KMS-11 (cell line): Measurements from ENCODE around the gene TBC1D1.

Experiments used
- H2AFZ ChIP-seq: fragments of 200-600 bp; sonication (generic); 2 replicates; pipeline ENCODE4 v1.6.1; 2016; ENCODE audit warnings: antibody characterized with exemption, mixed run types, low read depth
- H3K27ac ChIP-seq: fragments of 200-600 bp; sonication (generic); 2 replicates; pipeline ENCODE4 v1.6.1; 2016; ENCODE audit warnings: mild to moderate bottlenecking, mixed run types
- H3K27me3 ChIP-seq: fragments of 200-600 bp; sonication (generic); 2 replicates; pipeline ENCODE4 v1.6.1; 2017; ENCODE audit warnings: mild to moderate bottlenecking, low read depth, mixed run types, moderate library complexity; ENCODE audit not compliant: insufficient read depth
- H3K36me3 ChIP-seq: fragments of 200-600 bp; sonication (generic); 2 replicates; pipeline ENCODE4 v1.6.1; 2017; ENCODE audit warnings: mild to moderate bottlenecking, mixed run types; ENCODE audit not compliant: insufficient read depth
- H3K4me1 ChIP-seq: fragments of 200-600 bp; sonication (generic); 2 replicates; pipeline ENCODE4 v1.6.1; 2016; ENCODE audit warnings: mild to moderate bottlenecking, low read depth, mixed run types; ENCODE audit not compliant: poor library complexity, severe bottlenecking
- H3K4me2 ChIP-seq: fragments of 200-600 bp; sonication (generic); 2 replicates; pipeline ENCODE4 v1.7.0; 2016; ENCODE audit warnings: mild to moderate bottlenecking, mixed run types
- H3K4me3 ChIP-seq: fragments of 200-600 bp; sonication (generic); IDR thresholded peaks from 2 replicates; pipeline ENCODE4 v1.6.1; 2017; ENCODE audit warnings: low read depth, low read length, mixed read lengths; ENCODE audit not compliant: insufficient read depth
- H3K79me2 ChIP-seq: fragments of 200-600 bp; sonication (generic); 2 replicates; pipeline ENCODE4 v1.6.1; 2016; ENCODE audit warnings: low read depth, mixed run types; ENCODE audit not compliant: insufficient read depth
- H3K9ac ChIP-seq: fragments of 200-600 bp; sonication (generic); 2 replicates; pipeline ENCODE4 v1.6.1; 2016; ENCODE audit warnings: mild to moderate bottlenecking, mixed run types
- H4K20me1 ChIP-seq: fragments of 200-600 bp; sonication (generic); 2 replicates; pipeline ENCODE4 v1.6.1; 2016; ENCODE audit warnings: mild to moderate bottlenecking, mixed run types; ENCODE audit not compliant: insufficient read depth
- CTCF ChIP-seq: fragments of 200-600 bp; sonication (generic); conservative IDR thresholded peaks from 2 replicates; pipeline ENCODE4 v1.6.1; 2017; ENCODE audit warnings: low read depth, mild to moderate bottlenecking, antibody characterized with exemption, low read length, moderate library complexity, mixed read lengths

TBC1D1 gene

GRCh38 chr4:38113551-38113950, 222.7 kb downstream of the TBC1D1 start:
- H3K79me2 ChIP-seq: no peaks in the 10 kb centered on the region
- no peak overlapping the region for H2AFZ ChIP-seq
- peaks cover 68% of the 10 kb centered on the region for H3K4me1 ChIP-seq
- H3K27ac ChIP-seq: no peak overlapping the region
- TF ChIP-seq CTCF: no peak
- no peaks in the 10 kb centered on the region for H4K20me1 ChIP-seq
- H3K4me2 ChIP-seq: no peak overlapping the region
- H3K9ac ChIP-seq: no peak overlapping the region
- no peak overlapping the region for H3K4me3 ChIP-seq
- H3K27me3 ChIP-seq: no peaks in the 10 kb centered on the region
- H3K36me3 ChIP-seq: no peaks in the 10 kb centered on the region

- no peaks in the 10 kb centered on the region for H3K27me3 ChIP-seq
- no peak for TF ChIP-seq CTCF
- H2AFZ ChIP-seq: no peak overlapping the region
- H3K79me2 ChIP-seq: no peaks in the 10 kb centered on the region
- no peak overlapping the region for H3K4me3 ChIP-seq
- H3K4me1 ChIP-seq: peaks cover 76% of the 10 kb centered on the region
- no peaks in the 10 kb centered on the region for H3K36me3 ChIP-seq
- no peaks in the 10 kb centered on the region for H4K20me1 ChIP-seq
- H3K4me2 ChIP-seq: no peak overlapping the region
- H3K9ac ChIP-seq: no peak overlapping the region
- H3K27ac ChIP-seq: no peak overlapping the region
Measured at GRCh38 chr4:38114386-38115150, 223.7 kb downstream of the TBC1D1 start.

GRCh38 chr4:38115601-38116000, 224.7 kb downstream of the TBC1D1 start:
- H3K4me3 ChIP-seq: no peak overlapping the region
- no peaks in the 10 kb centered on the region for H3K36me3 ChIP-seq
- no peaks in the 10 kb centered on the region for H3K27me3 ChIP-seq
- no peak overlapping the region for H3K4me2 ChIP-seq
- H3K4me1 ChIP-seq: peaks cover 76% of the 10 kb centered on the region
- H4K20me1 ChIP-seq: no peaks in the 10 kb centered on the region
- no peak overlapping the region for H3K9ac ChIP-seq
- H2AFZ ChIP-seq: no peak overlapping the region
- H3K27ac ChIP-seq: no peak overlapping the region
- H3K79me2 ChIP-seq: no peaks in the 10 kb centered on the region
- no peak for TF ChIP-seq CTCF

- no peak overlapping the region for H3K9ac ChIP-seq
- no peaks in the 10 kb centered on the region for H3K79me2 ChIP-seq
- H3K4me2 ChIP-seq: no peak overlapping the region
- H3K4me3 ChIP-seq: no peak overlapping the region
- H4K20me1 ChIP-seq: no peaks in the 10 kb centered on the region
- H3K4me1 ChIP-seq: peaks cover 76% of the 10 kb centered on the region
- H3K27ac ChIP-seq: no peak overlapping the region
- no peak for TF ChIP-seq CTCF
- no peaks in the 10 kb centered on the region for H3K27me3 ChIP-seq
- H2AFZ ChIP-seq: no peak overlapping the region
- H3K36me3 ChIP-seq: no peaks in the 10 kb centered on the region
Measured at GRCh38 chr4:38117591-38117990, 226.7 kb downstream of the TBC1D1 start.
